ENCODE data around the gene CAPN15.
"Not testable (repeated sequence)": the region's sequence is repeated elsewhere in the genome, so short reads cannot be mapped to it uniquely, and the experiment has no call there.

CAPN15 gene

DNA sequence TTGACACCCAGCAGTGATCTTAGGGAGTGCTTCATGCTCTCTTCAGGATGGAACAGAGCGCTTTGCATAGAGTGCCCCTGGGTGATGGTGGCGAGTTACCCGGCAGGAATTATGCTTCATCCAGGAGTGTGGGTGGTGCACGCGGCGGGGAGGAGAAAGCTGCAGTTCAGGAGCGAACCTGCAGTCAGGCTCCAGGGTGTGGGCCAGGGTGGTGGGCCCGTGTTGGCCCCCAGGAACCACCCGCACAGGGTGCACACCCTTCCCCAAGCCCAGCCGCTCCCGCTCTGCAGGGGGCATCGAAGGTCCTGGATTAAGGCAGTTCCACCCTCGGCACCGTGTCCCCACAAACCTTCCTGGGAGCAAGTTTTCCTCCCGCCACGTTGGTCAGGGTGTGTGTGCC lies 66.3 kb downstream of the CAPN15 start:
- no peak for DNase-seq (ENCODE audit: low spot score in 2 of 2)
- in situ Hi-C loops (cut with MboI; ENCODE audit: low sequenced_read_pairs): no loop called here
- 0 out of 2 replicates have a peak, but pooled peaks cover 5% of the 10 kb centered on the region for H3K4me1 ChIP-seq
- no peaks in the 10 kb centered on the region for H3K27me3 ChIP-seq (ENCODE audit: low read depth)
- no peak overlapping the region for H3K4me3 ChIP-seq
- H3K9me3 ChIP-seq: no peaks in the 10 kb centered on the region
- H3K36me3 ChIP-seq (replicated peaks): no peaks in the 10 kb centered on the region; the same call in 1 of the 2 replicates

- 0 out of 2 replicates have a peak, but pooled peaks cover 5% of the 10 kb centered on the region for H3K4me1 ChIP-seq
- no peaks in the 10 kb centered on the region for H3K27me3 ChIP-seq (ENCODE audit: low read depth)
- in situ Hi-C loops (cut with MboI; ENCODE audit: low sequenced_read_pairs): no loop called here
- no peak for DNase-seq (ENCODE audit: low spot score in 2 of 2)
- no peak overlapping the region for H3K4me3 ChIP-seq
- no peaks in the 10 kb centered on the region for H3K9me3 ChIP-seq
- no peaks in the 10 kb centered on the region for H3K36me3 ChIP-seq (replicated peaks)
Measured at GRCh38 chr16:595094-595528, 67.6 kb downstream of the CAPN15 start.

- H3K4me3 ChIP-seq: no peak overlapping the region
- H3K4me1 ChIP-seq: no peaks in the 10 kb centered on the region
- in situ Hi-C loops (cut with MboI; ENCODE audit: low sequenced_read_pairs): no loop called here
- no peak for DNase-seq (ENCODE audit: low spot score in 2 of 2)
- no peaks in the 10 kb centered on the region for H3K27me3 ChIP-seq (ENCODE audit: low read depth)
- H3K36me3 ChIP-seq (replicated peaks): no peaks in the 10 kb centered on the region; the same call in 1 of the 2 replicates
- H3K9me3 ChIP-seq: no peaks in the 10 kb centered on the region
Measured at GRCh38 chr16:595942-596735, 68.6 kb downstream of the CAPN15 start.

GRCh38 chr16:596736-597060 lies 69.2 kb downstream of the CAPN15 start:
- no peak overlapping the region for H3K4me3 ChIP-seq
- in situ Hi-C loops (cut with MboI; ENCODE audit: low sequenced_read_pairs): no loop called here
- no peaks in the 10 kb centered on the region; the same call in 1 of the 2 replicates for H3K36me3 ChIP-seq (replicated peaks)
- no peaks in the 10 kb centered on the region for H3K4me1 ChIP-seq
- no peaks in the 10 kb centered on the region for H3K9me3 ChIP-seq
- H3K27me3 ChIP-seq (ENCODE audit: low read depth): no peaks in the 10 kb centered on the region
- DNase-seq (ENCODE audit: low spot score in 2 of 2): no peak

DNA sequence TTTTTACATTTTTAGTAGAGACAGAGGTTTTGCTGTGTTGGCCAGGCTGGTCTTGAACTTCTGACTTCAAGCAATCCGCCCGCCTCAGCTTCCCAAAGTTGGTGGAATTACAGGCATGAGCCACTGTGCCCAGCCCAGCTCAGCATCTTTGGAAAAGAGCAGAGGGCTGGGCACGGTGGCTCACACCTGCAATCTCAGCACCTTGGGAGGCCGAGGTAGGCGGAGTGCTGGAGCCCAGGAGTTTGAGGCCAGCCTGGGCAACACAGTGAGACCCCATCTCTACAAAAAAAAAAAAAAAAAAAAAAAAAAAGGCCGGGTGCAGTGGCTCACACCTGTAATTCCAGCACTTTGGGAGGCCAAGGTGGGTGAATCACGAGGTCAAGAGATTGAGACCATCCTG lies 70.1 kb downstream of the CAPN15 start:
- H3K9me3 ChIP-seq; in situ Hi-C loops (cut with MboI; ENCODE audit: low sequenced_read_pairs); H3K27me3 ChIP-seq (ENCODE audit: low read depth); DNase-seq (ENCODE audit: low spot score in 2 of 2); H3K4me3 ChIP-seq; H3K36me3 ChIP-seq (replicated peaks); H3K4me1 ChIP-seq: not testable (repeated sequence)

GRCh38 chr16:598823-599739 lies 71.6 kb downstream of the CAPN15 start:
- no peaks in the 10 kb centered on the region for H3K27me3 ChIP-seq (ENCODE audit: low read depth)
- no peaks in the 10 kb centered on the region for H3K9me3 ChIP-seq
- DNase-seq (ENCODE audit: low spot score in 2 of 2): no peak
- H3K36me3 ChIP-seq (replicated peaks): no peaks in the 10 kb centered on the region; the same call in 1 of the 2 replicates
- H3K4me3 ChIP-seq: no peak overlapping the region
- in situ Hi-C loops (cut with MboI; ENCODE audit: low sequenced_read_pairs): no loop called here
- no peaks in the 10 kb centered on the region for H3K4me1 ChIP-seq

DNA sequence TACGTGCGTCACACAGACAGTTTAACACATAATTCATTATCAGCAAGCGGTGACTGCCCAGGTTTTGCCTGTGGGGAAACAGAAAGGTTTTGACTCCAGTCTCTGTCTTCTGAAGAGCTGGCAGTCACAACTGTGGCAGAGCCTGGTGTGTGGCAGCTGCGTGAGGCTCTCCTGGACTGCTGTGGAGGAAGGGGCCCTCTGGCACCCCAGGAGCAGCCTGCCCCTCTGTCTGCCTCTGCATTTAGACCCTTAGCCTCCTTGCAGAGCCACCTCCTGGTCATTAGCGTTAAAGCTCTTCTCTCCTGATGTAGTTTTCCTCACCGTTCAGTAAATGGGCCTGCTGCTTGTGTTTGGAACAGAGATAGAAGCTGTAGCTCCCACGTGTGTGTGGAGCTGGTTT lies 73.3 kb downstream of the CAPN15 start:
- no peaks in the 10 kb centered on the region for H3K27me3 ChIP-seq (ENCODE audit: low read depth)
- H3K9me3 ChIP-seq: peaks cover 4% of the 10 kb centered on the region
- in situ Hi-C loops (cut with MboI; ENCODE audit: low sequenced_read_pairs): no loop called here
- H3K36me3 ChIP-seq (replicated peaks): no peaks in the 10 kb centered on the region; the same call in 1 of the 2 replicates
- no peak overlapping the region for H3K4me3 ChIP-seq
- H3K4me1 ChIP-seq: no peaks in the 10 kb centered on the region
- DNase-seq (ENCODE audit: low spot score in 2 of 2): no peak

- in situ Hi-C loops (cut with MboI; ENCODE audit: low sequenced_read_pairs): no loop called here
- Histone ChIP-seq H3K9me3 (peaks cover 4% of the 10 kb centered on the region), H3K36me3 (replicated peaks) (no peaks in the 10 kb centered on the region; the same call in 1 of the 2 replicates), H3K4me3 (no peak overlapping the region), H3K27me3 (ENCODE audit: low read depth) (no peaks in the 10 kb centered on the region), H3K4me1 (no peaks in the 10 kb centered on the region)
- no peak for DNase-seq (ENCODE audit: low spot score in 2 of 2)
Measured at GRCh38 chr16:603933-604332, 76.4 kb downstream of the CAPN15 start.

Measured in HAP-1 (cell line).